Tibial nerve (tissue), 4 donors: ENCODE data around the gene TMEM91. TPM values are rescaled to one million over a fixed set of nuclear protein-coding genes. Genes with fewer than 3 reads are reported as not detected.
A peak's percentile ranks its signal among the peaks of the same experiment; 100 is the strongest.

Experiments
- DNase-seq, 2 donors: peaks; one replicate each; pipeline ENCODE4 v3.0.0-alpha.2; 2019; ENCODE audit warnings: low spot score in 2 of 2
- H3K27ac ChIP-seq, 4 donors: fragments of 200-600 bp; sonication (generic) in 3 of 4; one replicate each; pipeline ENCODE4 v1.5.1; 2017 to 2019; ENCODE audit warnings: mild to moderate bottlenecking in 1 of 4
- H3K27me3 ChIP-seq, 2 donors: fragments of 200-600 bp; sonication (generic) in 1 of 2; one replicate each; pipeline versions ENCODE4 v1.5.1 to v1.6.0; 2017 to 2019
- H3K36me3 ChIP-seq, 3 donors: fragments of 200-600 bp; sonication (generic); one replicate each; pipeline ENCODE4 v1.5.1; 2018 to 2019
- H3K4me1 ChIP-seq, 4 donors: fragments of 200-600 bp; sonication (generic) in 3 of 4; one replicate each; pipeline ENCODE4 v1.5.1; 2017 to 2019
- H3K4me3 ChIP-seq, 4 donors: fragments of 200-600 bp; sonication (generic) in 3 of 4; one replicate each; pipeline ENCODE4 v1.5.1; 2017 to 2019; ENCODE audit warnings: mild to moderate bottlenecking in 1 of 4, moderate library complexity in 1 of 4
- H3K9me3 ChIP-seq, 4 donors: fragments of 200-600 bp; sonication (generic) in 3 of 4; one replicate each; pipeline ENCODE4 v1.5.1; 2017 to 2019
- EP300 ChIP-seq, 2 donors: sonication (generic); formaldehyde crosslinking; IDR thresholded peaks; one replicate each; pipeline ENCODE4 v1.6.1; 2017; ENCODE audit warnings: antibody characterized with exemption in 2 of 2, mild to moderate bottlenecking in 1 of 2
- POLR2A ChIP-seq, 2 donors: fragments of 450-650 bp; IDR thresholded peaks; one replicate each; pipeline ENCODE4 v1.6.1; 2017; ENCODE audit warnings: antibody characterized with exemption in 2 of 2, mild to moderate bottlenecking in 2 of 2, moderate library complexity in 2 of 2
- WGBS, 2 donors: methylation state at CpG; one replicate each; pipeline ENCODE4 v1.1.5; 2018; 5-methylcytosine and 5-hydroxymethylcytosine counted together
- total RNA-seq, 4 donors: library from RNA; depleted of rRNA; stranded (reverse); fragments of >200 nt; gene quantifications; one replicate each; pipeline ENCODE4 v1.1.0, GENCODE V29; 2016
- TF ChIP-seq, protein P1 (sequence below), 5 experiments: fragments of 200-600 bp in 3 of 5; fragments of 450-650 bp in 2 of 5; sonication (generic) in 3 of 5; IDR thresholded peaks; one replicate each; pipeline ENCODE4 v1.5.1; 2016 to 2019; ENCODE audit warnings: antibody characterized with exemption in 5 of 5, mild to moderate bottlenecking in 3 of 5, moderate library complexity in 2 of 5

Gene TMEM91
- total RNA-seq, 4 donors from 2014 or later, result 20.3 to 50.8 (median 31.5) TPM

DNA sequence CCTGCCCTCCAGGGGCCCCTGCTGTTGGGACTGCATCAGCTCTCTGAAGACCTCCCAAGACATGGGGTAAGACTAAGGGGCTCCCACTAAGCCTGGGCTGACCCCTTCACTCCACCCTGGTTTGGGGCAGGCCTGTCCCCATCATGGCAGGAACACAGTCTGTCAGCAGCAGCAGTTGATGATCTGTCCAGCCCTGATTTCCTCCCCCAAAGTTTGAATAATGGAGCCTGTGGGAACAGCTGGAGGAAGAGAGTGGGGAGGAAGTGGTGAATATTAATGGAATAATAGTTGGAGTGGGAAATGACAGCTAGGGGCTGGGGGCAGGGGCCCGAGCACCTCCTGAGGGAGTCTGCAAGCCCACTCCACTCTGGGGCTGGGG lies 52.1 kb downstream of the TMEM91 start:
- Histone ChIP-seq H3K27me3 (no peaks in the 10 kb centered on the region), H3K9me3 (no peaks in the 10 kb centered on the region), H3K27ac (peak overlapping the region in 3 of 4 donors; percentile 89 to 93 (median 92)), H3K36me3 (peaks cover 0 to 76% (median 13%) of the 10 kb centered on the region in 3 donors), H3K4me3 (peak overlapping the region in 2 of 4 donors; percentile 60 to 61), H3K4me1 (peaks cover 0 to 50% (median 11%) of the 10 kb centered on the region in 4 donors)
- DNase-seq, result no peak
- TF ChIP-seq POLR2A (IDR thresholded peaks at IDR 0.05) (no peak), EP300 (IDR thresholded peaks at IDR 0.05) (no peak)
- TF ChIP-seq, protein P1, sequence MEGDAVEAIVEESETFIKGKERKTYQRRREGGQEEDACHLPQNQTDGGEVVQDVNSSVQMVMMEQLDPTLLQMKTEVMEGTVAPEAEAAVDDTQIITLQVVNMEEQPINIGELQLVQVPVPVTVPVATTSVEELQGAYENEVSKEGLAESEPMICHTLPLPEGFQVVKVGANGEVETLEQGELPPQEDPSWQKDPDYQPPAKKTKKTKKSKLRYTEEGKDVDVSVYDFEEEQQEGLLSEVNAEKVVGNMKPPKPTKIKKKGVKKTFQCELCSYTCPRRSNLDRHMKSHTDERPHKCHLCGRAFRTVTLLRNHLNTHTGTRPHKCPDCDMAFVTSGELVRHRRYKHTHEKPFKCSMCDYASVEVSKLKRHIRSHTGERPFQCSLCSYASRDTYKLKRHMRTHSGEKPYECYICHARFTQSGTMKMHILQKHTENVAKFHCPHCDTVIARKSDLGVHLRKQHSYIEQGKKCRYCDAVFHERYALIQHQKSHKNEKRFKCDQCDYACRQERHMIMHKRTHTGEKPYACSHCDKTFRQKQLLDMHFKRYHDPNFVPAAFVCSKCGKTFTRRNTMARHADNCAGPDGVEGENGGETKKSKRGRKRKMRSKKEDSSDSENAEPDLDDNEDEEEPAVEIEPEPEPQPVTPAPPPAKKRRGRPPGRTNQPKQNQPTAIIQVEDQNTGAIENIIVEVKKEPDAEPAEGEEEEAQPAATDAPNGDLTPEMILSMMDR (IDR thresholded peaks at IDR 0.05), result no peak
- 56 to 59% methylated on average over 1 of the region's 1 CpG for WGBS, 2 donors

GRCh38 chr19:41430922-41431321 lies 54.6 kb downstream of the TMEM91 start:
- TF ChIP-seq, protein P1 (IDR thresholded peaks at IDR 0.05), result no peak
- TF ChIP-seq POLR2A (IDR thresholded peaks at IDR 0.05) (no peak), EP300 (IDR thresholded peaks at IDR 0.05) (no peak)
- Histone ChIP-seq H3K4me1 (peaks cover 0 to 36% (median 11%) of the 10 kb centered on the region in 4 donors), H3K27ac (peak overlapping the region in 1 of 4 donors; percentile 69), H3K27me3 (no peaks in the 10 kb centered on the region), H3K9me3 (no peaks in the 10 kb centered on the region), H3K4me3 (no peak overlapping the region), H3K36me3 (peaks cover 0 to 62% (median 5%) of the 10 kb centered on the region in 3 donors)
- 83 to 95% methylated on average over 6 of the region's 6 CpGs for WGBS, 2 donors
- DNase-seq, result no peak

DNA sequence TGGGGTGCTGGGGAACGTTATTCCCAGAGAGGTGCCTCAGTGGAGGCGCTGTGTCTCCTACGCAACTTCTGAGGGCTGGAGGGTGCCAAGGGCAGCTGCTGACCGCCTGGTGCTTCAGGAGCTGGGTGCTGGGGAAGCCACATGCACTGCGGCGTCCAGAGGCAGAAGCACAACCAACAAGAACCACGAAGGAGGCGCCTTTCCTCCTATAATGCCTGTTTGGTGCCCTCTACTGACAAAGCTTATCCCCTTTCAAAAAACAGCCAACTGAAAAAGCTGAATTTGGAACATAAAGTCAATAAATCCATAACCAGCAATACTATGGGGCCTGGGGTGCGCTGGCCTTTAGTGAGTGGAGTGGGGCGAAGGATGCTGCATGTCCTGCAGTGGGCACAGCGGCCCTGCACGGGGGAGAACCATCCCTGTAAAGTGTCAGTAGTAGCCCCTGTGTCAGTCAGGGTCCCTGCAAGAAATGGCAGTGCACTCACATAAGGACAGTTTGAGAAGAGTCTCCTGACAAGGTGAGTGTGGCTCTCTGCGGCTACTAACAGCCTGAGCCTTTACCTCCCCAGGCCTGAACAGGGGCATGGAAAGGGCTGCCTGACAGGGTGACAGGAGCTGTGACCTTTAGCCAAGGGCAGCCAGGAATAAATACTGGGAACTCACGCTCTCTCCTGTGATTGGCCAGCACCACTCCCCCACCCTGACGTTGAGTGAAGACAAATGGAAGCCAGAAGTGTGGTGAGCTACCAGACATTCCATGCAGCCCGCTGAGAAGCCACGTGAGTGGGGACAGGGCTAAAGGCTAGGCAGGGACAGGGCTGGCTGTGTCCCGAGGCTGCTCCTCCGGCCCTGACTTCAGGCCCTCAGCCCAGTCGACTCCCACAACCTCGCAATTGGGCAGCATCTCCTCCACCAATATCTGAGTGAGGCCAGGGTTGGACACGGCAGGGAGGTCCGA lies 55.4 kb downstream of the TMEM91 start:
- peaks cover 0 to 64% (median 5%) of the 10 kb centered on the region in 3 donors for H3K36me3 ChIP-seq
- H3K27ac ChIP-seq, result peak overlapping the region in 2 of 4 donors; percentile 19 to 69
- no peak overlapping the region for H3K4me3 ChIP-seq
- peaks cover 0 to 30% (median 11%) of the 10 kb centered on the region in 4 donors for H3K4me1 ChIP-seq
- TF ChIP-seq, protein P1 (IDR thresholded peaks at IDR 0.05), result peak in 3 of 5 experiments; percentile 8 to 20 (median 15)
- TF ChIP-seq EP300 (IDR thresholded peaks at IDR 0.05) (peak in 1 of 2 donors; percentile 12), POLR2A (IDR thresholded peaks at IDR 0.05) (no peak)
- 61 to 68% methylated on average over 19 to 23 of the region's 23 CpGs for WGBS, 2 donors
- no peak for DNase-seq
- H3K9me3 ChIP-seq, result no peaks in the 10 kb centered on the region
- no peaks in the 10 kb centered on the region for H3K27me3 ChIP-seq

GRCh38 chr19:41433171-41433570 lies 56.8 kb downstream of the TMEM91 start:
- TF ChIP-seq, protein P1 (IDR thresholded peaks at IDR 0.05), result no peak
- TF ChIP-seq EP300 (IDR thresholded peaks at IDR 0.05), result no peak
- no peak for TF ChIP-seq POLR2A (IDR thresholded peaks at IDR 0.05)
- Histone ChIP-seq H3K27me3 (no peaks in the 10 kb centered on the region), H3K36me3 (peaks cover 0 to 79% (median 5%) of the 10 kb centered on the region in 3 donors), H3K27ac (peak overlapping the region in 1 of 4 donors; percentile 36), H3K9me3 (no peaks in the 10 kb centered on the region), H3K4me1 (peaks cover 0 to 17% (median 6%) of the 10 kb centered on the region in 4 donors), H3K4me3 (no peak overlapping the region)
- 84 to 85% methylated on average over 18 of the region's 18 CpGs for WGBS, 2 donors
- DNase-seq, result no peak

Other genes with a start within 250 kb of the TMEM91 start
- 1 to 10 TPM in 1 of 4 donors, under 1 TPM in 3; 0.42 to 1.4 (median 0.63) TPM for gene CYP2S1, start 183.3 kb upstream of the TMEM91 start, total RNA-seq
- 100 to 1,000 TPM in 1 of 4 donors, 10 to 100 TPM in 3; 72.0 to 110 (median 88.5) TPM for gene AXL, start 157.3 kb upstream of the TMEM91 start, total RNA-seq
- 100 to 1,000 TPM; 136 to 163 (median 146) TPM for gene HNRNPUL1, start 112.2 kb upstream of the TMEM91 start, total RNA-seq
- 10 to 100 TPM; 12.9 to 21.3 (median 15.0) TPM for gene CCDC97, start 66.4 kb upstream of the TMEM91 start, total RNA-seq
- 10 to 100 TPM; 14.6 to 31.8 (median 23.9) TPM for gene TGFB1, start 22.6 kb upstream of the TMEM91 start, total RNA-seq
- 1 to 10 TPM in 3 of 4 donors, under 1 TPM in 1; 0.87 to 8.2 (median 3.6) TPM for gene B9D2, start 12.4 kb upstream of the TMEM91 start, total RNA-seq
- gene EXOSC5, start 20.8 kb downstream of the TMEM91 start, total RNA-seq, result 10 to 100 TPM; 14.0 to 21.3 (median 19.8) TPM
- gene BCKDHA, start 21.3 kb downstream of the TMEM91 start, total RNA-seq, result 10 to 100 TPM; 48.6 to 61.4 (median 54.2) TPM
- 1 to 10 TPM; 3.8 to 9.0 (median 5.7) TPM for gene B3GNT8, start 50.8 kb downstream of the TMEM91 start, total RNA-seq
- gene DMAC2, start 63.4 kb downstream of the TMEM91 start, total RNA-seq, result 10 to 100 TPM; 28.8 to 38.7 (median 35.7) TPM
- gene ERICH4, start 66.6 kb downstream of the TMEM91 start, total RNA-seq, result not detected
- gene CEACAM21, start 199.6 kb downstream of the TMEM91 start, total RNA-seq, result 1 to 10 TPM in 1 of 4 donors, under 1 TPM in 2, not detected in 1; 0.60 to 2.2 (median 0.87) TPM